NCI-H82 treated with DMSO at 0.1 percent for 48 hours (cell line): ENCODE measurements around the gene HOXC5.

Experiments
- DNase-seq: peaks from one replicate; lab custom pipeline; 2025; ENCODE audit not compliant: unreplicated experiment; lab: John Stamatoyannopoulos, UW

Gene HOXC5

DNA sequence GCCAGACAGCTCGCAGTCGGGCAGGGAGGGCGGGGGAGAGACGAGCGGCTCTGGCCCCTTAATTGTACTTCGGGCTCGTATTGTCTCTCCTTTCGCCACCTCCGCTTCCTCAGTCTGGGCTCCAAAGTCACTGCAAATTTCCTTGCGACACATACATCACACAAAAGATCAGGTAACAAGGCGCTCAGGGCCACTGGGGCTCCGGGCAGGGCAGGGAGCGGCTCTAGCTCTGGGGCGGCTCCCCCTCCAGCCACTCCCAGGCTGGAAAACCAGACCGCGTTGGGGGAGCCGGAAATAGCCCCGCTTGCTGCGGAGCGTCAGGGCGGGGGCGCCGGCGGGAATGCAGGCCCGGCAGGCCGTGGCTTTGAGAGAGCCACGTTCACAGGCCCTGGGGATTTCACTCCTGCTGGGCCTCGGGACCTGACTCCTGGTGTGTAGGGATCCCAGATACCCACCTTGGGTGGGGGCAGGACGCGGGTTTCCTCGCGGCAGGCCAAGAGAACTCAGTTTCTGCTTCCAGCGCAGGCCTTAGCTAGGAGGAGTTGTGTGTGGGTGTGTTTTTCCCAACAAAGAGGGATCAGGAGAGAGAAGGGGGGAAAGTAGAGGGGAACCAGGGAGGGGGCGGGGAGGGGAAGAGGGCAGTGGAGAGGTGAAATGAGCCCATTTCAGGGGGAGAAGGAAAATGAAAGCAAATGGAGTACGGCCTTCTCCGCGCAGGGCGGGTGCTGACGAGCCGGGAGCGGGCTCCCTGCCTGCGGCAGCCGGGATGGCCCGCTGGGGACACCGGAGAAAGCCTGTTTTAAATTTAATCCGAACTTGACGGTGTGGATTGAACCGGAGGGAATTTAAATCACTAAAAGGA lies 37.2 kb upstream of the HOXC5 start:
- DNase-seq, result no peak

DNA sequence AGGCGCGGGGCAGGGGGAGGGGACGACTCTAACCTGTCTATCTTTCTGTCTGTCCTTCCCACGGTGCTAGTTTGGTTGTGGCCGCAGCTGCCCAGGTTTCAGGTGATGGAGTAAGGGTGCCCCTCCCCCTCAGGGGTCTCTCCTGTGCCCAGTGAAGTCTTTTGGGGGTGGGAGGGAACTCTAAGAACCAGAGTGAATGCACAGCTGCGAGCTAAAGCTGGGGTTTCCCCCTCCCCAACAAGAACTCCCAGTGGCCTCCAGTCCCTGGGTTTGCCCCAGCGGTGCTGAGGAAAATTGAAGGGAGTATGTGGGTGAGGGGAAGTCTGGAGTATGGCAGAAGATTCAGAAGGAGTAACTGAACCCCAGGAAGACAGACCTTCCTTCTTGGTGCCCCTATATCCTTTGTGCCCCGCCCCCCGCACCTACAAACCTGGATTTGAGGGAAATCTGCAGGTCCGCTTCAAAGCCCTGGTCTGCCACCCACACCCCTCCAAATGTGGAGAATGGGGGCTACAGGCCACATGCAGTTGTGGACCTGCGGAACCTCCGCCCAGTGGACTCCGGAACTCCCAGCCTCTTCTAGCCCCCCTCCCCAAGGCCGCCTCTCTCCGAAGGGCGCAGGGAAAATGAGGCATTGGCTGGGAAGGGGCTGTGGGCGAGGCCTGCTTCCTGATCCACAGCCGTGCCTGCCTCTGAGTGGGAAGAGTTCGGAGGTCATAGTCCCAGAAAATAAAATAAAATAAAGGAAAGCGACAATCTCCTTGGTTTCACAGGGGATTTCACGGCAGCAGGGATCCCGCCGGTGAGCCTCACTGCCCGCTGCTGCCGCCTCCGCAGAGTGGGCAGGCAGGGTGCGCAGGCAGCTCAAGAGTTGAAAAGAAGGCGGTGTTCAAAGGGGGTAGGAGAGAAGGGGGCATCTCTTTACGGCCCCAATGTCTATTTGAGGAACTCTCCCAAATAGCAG lies 36.3 kb upstream of the HOXC5 start:
- no peak for DNase-seq

GRCh38 chr12:53997204-53998109 lies 35.4 kb upstream of the HOXC5 start:
- DNase-seq, result no peak

DNA sequence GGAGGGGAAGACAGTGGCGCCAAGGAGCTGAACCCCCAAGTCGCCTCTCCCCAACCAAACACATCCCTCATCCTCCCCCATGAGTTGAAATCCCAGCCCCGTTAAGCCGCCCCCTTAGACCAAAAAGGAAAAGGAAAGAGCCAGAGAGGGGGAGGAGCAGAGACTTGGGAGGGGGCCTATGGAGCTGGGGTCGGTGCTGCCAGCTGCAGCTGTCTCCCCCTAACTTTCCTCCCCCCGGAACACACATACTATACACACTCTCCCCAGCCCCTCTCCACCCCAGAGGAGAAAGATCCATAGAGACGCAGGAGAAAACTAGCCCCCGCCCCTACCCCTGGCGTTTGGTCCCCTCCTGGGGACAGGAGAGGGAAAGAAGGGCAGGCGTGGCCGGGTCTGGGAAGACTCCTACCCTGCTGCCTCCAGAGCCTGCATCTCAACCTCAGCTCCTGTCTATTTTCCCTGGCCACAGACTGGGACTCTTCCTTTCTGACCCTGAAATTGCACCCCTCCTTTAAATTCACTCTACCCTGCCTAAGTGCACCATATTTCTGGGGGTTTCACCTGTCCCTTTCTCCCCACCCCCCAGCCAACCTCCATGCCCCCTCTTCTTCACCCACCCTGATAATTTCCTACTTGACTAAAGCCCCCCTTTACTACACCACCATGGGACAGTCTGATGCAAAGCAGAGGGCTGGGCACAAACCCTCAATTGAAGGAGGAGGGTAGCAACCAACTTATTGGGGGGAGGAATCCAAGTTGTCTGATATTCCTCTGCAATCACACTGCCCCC lies 34.5 kb upstream of the HOXC5 start:
- no peak for DNase-seq

DNA sequence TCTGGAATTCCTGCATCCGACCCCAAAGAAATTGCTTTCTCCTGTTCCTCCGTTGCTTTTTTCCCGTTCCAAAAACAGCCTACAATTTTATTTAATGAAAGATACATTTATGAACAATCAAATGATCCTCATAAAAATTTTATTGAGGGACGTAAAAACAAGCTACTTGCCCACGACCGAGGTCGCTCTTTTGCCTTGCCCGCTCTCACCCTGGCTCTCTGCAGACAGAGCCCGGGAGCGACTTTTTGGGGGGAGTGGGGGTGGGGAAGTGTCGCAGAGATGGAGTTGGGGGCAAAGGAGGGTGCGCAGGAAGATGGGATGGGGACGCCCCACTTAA lies 34.0 kb upstream of the HOXC5 start:
- DNase-seq, result no peak

DNA sequence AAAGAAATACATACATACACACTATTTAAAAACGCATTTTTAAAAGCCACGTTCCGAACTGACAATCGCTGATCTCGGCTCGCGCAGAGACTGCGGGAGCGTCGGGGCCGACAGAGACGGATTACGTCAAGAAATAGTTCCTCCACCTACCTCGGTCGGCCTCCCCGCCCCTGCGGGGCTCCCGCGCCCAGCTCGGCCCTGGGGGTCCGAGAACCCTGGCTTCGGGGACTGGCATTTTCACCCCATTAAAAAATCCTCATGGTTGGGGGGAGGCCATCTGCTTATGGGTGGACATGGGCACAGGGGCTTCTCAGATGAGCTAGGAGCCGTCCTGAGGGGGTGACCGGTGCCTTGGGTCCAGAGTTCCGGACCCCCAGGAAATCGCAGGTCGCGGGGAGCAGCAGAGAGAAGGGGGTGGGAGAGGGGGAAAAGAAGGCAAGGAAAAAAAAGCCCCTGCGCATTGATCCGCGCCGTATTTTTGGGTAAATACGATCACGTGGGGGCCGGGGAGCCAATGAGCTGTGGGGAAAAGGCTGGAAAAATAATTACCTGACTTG lies 33.2 kb upstream of the HOXC5 start:
- DNase-seq, result peak; percentile 58

- no peak for DNase-seq
Observed at GRCh38 chr12:54000116-54001114, 32.4 kb upstream of the HOXC5 start, which contains the start of gene HOXC9. HOXC9 (plus strand) TSS chr12:54000161; CDS start chr12:54000189, 28 bp downstream.

GRCh38 chr12:54001283-54002187 lies 31.3 kb upstream of the HOXC5 start:
- no peak for DNase-seq

DNA sequence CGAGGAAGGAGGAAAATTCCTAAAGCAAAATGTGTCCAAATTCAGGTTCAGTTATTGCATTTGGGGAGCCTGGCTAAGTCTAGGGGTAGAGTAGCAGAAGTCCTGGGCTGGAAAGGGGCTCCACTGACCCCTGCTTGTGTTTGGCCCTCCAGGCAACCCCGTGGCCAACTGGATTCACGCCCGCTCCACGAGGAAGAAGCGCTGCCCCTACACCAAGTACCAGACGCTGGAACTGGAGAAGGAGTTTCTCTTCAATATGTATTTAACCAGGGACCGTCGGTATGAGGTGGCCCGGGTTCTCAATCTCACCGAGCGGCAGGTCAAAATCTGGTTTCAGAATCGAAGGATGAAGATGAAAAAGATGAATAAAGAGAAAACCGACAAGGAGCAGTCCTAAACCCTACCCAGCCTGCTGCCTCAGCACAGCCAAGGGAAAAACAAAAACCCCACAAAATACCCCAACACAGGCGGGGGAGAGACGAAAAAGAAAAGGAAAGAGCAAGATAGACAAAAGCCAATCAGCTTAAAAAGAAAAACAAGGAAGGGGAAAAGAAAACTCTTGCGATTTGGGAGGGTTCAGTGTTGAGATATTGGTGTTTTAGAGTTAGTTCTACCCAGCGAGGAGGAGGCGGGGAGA lies 30.5 kb upstream of the HOXC5 start:
- DNase-seq, result no peak

DNA sequence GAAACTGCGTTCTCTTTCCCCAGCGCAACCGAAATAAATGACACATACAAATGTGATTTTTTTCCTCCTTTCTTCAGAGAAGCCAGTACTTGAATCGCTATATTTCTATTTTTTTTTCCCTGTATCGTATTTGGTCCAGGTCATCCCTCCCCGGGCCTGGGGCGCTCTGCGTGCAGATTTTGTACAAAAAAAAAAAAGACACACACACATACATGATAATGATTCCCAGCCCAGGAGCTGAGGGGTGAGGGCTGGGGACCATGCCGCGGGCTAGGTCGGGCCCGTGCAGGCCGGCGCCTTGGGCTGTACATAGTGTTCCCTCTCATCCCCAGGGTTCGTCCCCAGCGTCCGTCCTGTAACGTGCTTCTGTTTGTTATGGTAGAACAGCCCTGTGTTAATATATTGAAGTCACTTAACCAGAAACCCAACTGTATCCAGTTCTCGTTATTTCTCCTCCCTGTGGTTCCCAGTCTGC lies 29.9 kb upstream of the HOXC5 start:
- no peak for DNase-seq

DNA sequence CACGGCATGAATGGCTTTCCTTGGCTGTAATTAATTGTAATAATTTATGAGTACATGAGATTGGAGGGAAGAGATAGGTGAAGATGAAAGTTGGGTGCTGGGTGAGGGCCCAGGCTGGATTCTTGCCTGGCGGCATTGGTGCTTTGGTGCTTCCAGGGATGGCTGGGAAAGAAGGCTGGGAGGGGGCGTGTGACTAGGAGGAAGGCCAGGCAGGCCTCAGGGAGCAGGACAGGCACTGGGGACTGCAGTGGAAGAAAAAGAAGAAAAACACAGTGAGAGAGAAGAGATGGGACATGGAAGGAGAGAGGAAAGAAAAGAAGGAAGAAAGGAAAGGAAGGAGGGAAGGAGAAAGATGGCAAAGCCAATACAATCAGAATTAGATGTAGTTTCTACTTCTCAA lies 29.2 kb upstream of the HOXC5 start:
- no peak for DNase-seq

GRCh38 chr12:54004063-54004840 lies 28.6 kb upstream of the HOXC5 start:
- no peak for DNase-seq

DNA sequence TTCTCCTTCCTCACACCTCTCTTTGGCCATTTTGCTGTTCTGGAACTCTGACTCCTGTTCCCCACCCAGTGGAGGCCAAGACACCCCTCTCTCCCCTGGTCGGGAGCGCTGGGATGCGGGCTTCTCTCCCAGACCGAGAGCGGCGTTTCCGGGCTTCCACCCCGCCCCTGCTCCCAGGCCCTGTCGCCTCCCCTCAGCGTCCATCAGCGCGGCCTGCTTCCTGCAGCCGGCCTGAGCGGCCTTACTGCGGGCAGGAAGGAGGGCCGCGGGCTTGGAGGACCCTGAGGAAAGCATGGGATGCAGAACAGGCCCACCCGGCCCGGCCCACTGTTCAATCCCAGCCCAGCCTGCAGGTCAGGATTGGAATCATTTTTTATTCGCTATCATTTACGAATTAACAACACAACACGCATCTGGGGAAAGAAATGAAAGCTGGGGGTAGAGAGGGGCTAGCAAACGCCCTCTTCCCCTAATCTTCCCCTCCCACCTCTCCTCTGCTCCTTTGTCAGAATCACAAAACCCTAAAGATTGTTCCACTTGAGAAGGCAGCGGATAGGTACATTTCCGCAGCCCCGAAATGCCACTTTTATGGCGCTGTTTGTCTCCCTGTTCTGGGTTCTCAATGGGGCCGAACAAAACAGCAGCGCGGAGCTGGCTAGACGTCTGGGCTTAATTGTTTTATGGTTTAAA lies 27.9 kb upstream of the HOXC5 start:
- no peak for DNase-seq

- DNase-seq, result no peak
Observed at GRCh38 chr12:54005531-54005852, 27.4 kb upstream of the HOXC5 start.

GRCh38 chr12:54005853-54006558 lies 26.8 kb upstream of the HOXC5 start:
- DNase-seq, result peak; percentile 59
